ENCODE data around the gene CDH18.

The CDH18 gene

GRCh38 chr5:19616701-19617215 is 371.2 kb downstream of the CDH18 start:
- H3K4me1 ChIP-seq (ENCODE audit: insufficient read depth, low read length, poor library complexity, severe bottlenecking), result no peaks in the 10 kb centered on the region
- H4K20me1 ChIP-seq (ENCODE audit: insufficient read depth, low read length, poor library complexity, severe bottlenecking), result no peaks in the 10 kb centered on the region
- H3K79me2 ChIP-seq (ENCODE audit: insufficient read depth, low read length), result no peaks in the 10 kb centered on the region
- no peaks in the 10 kb centered on the region for H3K36me3 ChIP-seq (ENCODE audit: insufficient read depth, low read length)
- H3K9me3 ChIP-seq (ENCODE audit: insufficient read depth, low read depth, low read length), result no peaks in the 10 kb centered on the region
- H3F3A ChIP-seq (ENCODE audit: low read depth), result no peaks in the 10 kb centered on the region
- H3K9ac ChIP-seq (ENCODE audit: low read depth, low read length, poor library complexity, severe bottlenecking), result no peak overlapping the region
- H2AFZ ChIP-seq (ENCODE audit: low read length), result no peak overlapping the region
- TF ChIP-seq, protein P1, sequence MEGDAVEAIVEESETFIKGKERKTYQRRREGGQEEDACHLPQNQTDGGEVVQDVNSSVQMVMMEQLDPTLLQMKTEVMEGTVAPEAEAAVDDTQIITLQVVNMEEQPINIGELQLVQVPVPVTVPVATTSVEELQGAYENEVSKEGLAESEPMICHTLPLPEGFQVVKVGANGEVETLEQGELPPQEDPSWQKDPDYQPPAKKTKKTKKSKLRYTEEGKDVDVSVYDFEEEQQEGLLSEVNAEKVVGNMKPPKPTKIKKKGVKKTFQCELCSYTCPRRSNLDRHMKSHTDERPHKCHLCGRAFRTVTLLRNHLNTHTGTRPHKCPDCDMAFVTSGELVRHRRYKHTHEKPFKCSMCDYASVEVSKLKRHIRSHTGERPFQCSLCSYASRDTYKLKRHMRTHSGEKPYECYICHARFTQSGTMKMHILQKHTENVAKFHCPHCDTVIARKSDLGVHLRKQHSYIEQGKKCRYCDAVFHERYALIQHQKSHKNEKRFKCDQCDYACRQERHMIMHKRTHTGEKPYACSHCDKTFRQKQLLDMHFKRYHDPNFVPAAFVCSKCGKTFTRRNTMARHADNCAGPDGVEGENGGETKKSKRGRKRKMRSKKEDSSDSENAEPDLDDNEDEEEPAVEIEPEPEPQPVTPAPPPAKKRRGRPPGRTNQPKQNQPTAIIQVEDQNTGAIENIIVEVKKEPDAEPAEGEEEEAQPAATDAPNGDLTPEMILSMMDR (conservative IDR thresholded peaks at IDR 0.05; ENCODE audit: low read length), result no peak
- no peak for TF ChIP-seq EZH2phosphoT487 (IDR thresholded peaks at IDR 0.05; ENCODE audit: borderline replicate concordance)
- H3K4me3 ChIP-seq (ENCODE audit: low read length, poor library complexity, severe bottlenecking), result no peak overlapping the region
- no peaks in the 10 kb centered on the region for H3K27me3 ChIP-seq (ENCODE audit: insufficient read depth, low read length, poor library complexity, severe bottlenecking)
- no peaks in the 10 kb centered on the region for H3K9me2 ChIP-seq (replicated peaks; ENCODE audit: low read depth, low read length)
- no peak overlapping the region for H3K4me2 ChIP-seq (ENCODE audit: low read depth, low read length, poor library complexity, severe bottlenecking)

GRCh38 chr5:19615661-19616060 is 372.3 kb downstream of the CDH18 start:
- Histone ChIP-seq H2AFZ (ENCODE audit: low read length) (no peak overlapping the region), H3K4me3 (ENCODE audit: low read length, poor library complexity, severe bottlenecking) (no peak overlapping the region), H3K4me2 (ENCODE audit: low read depth, low read length, poor library complexity, severe bottlenecking) (no peak overlapping the region), H3K36me3 (ENCODE audit: insufficient read depth, low read length) (no peaks in the 10 kb centered on the region), H3K9me2 (replicated peaks; ENCODE audit: low read depth, low read length) (no peaks in the 10 kb centered on the region), H3K4me1 (ENCODE audit: insufficient read depth, low read length, poor library complexity, severe bottlenecking) (no peaks in the 10 kb centered on the region), H3K9me3 (ENCODE audit: insufficient read depth, low read depth, low read length) (no peaks in the 10 kb centered on the region), H3K27me3 (ENCODE audit: insufficient read depth, low read length, poor library complexity, severe bottlenecking) (no peaks in the 10 kb centered on the region), H3F3A (ENCODE audit: low read depth) (no peaks in the 10 kb centered on the region), H3K79me2 (ENCODE audit: insufficient read depth, low read length) (no peaks in the 10 kb centered on the region), H3K9ac (ENCODE audit: low read depth, low read length, poor library complexity, severe bottlenecking) (no peak overlapping the region), H4K20me1 (ENCODE audit: insufficient read depth, low read length, poor library complexity, severe bottlenecking) (no peaks in the 10 kb centered on the region)
- TF ChIP-seq, protein P1 (conservative IDR thresholded peaks at IDR 0.05; ENCODE audit: low read length), result no peak
- TF ChIP-seq EZH2phosphoT487 (IDR thresholded peaks at IDR 0.05; ENCODE audit: borderline replicate concordance), result no peak

DNA sequence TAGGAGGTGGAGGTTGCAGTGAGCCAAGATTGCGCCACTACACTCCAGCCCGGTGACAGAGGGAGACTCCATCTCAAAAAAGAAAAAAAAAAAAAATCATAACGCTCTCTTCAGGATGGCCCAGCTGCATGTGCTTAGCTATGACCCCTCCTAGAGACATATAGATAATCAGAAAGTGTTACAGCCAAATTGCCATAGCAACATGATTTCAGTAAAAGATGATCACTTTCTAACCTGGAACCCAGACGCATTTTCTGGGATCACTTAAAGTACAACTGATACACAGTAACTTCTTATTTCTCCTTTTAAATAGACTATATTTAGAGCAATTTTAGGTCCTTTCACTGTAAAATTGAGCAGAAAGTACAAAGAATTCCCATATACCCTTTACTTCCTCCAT is 372.9 kb downstream of the CDH18 start:
- Histone ChIP-seq H4K20me1 (ENCODE audit: insufficient read depth, low read length, poor library complexity, severe bottlenecking) (no peaks in the 10 kb centered on the region), H3K36me3 (ENCODE audit: insufficient read depth, low read length) (no peaks in the 10 kb centered on the region), H3K27me3 (ENCODE audit: insufficient read depth, low read length, poor library complexity, severe bottlenecking) (no peaks in the 10 kb centered on the region), H3K4me3 (ENCODE audit: low read length, poor library complexity, severe bottlenecking) (no peak overlapping the region), H3F3A (ENCODE audit: low read depth) (no peaks in the 10 kb centered on the region), H3K9me2 (replicated peaks; ENCODE audit: low read depth, low read length) (no peaks in the 10 kb centered on the region), H3K4me2 (ENCODE audit: low read depth, low read length, poor library complexity, severe bottlenecking) (no peak overlapping the region), H3K9ac (ENCODE audit: low read depth, low read length, poor library complexity, severe bottlenecking) (no peak overlapping the region), H3K9me3 (ENCODE audit: insufficient read depth, low read depth, low read length) (no peaks in the 10 kb centered on the region), H3K79me2 (ENCODE audit: insufficient read depth, low read length) (no peaks in the 10 kb centered on the region), H2AFZ (ENCODE audit: low read length) (no peak overlapping the region), H3K4me1 (ENCODE audit: insufficient read depth, low read length, poor library complexity, severe bottlenecking) (no peaks in the 10 kb centered on the region)
- TF ChIP-seq, protein P1 (conservative IDR thresholded peaks at IDR 0.05; ENCODE audit: low read length), result no peak
- no peak for TF ChIP-seq EZH2phosphoT487 (IDR thresholded peaks at IDR 0.05; ENCODE audit: borderline replicate concordance)
